ENCODE measurements around the gene CYP2S1.

Gene CYP2S1

DNA sequence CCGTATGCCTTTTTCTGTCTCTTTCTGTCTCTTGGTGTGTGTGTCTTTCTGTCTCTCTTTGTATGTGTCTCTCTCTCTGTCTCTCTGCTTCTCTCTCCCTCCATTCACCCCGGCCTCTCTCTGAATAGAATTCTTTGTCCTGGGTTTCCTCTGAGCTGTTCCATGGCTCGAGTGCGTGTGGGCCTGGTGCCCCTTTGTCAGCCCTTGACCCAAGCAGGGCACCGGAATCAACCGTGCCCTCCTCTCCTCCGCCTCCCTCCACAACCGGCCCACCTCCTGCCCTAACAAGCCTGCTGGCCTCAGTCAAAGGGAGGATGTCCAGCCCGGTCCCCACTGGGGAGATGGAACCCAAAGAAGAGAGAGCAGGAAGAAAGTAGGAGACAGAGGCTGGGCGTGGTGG lies 29.2 kb downstream of the CYP2S1 start:
- no peak for DNase-seq (ENCODE audit: low read depth)
- H3K4me3 ChIP-seq (ENCODE audit: low read length): peak overlapping the region; percentile 8
- TF ChIP-seq, protein P1, sequence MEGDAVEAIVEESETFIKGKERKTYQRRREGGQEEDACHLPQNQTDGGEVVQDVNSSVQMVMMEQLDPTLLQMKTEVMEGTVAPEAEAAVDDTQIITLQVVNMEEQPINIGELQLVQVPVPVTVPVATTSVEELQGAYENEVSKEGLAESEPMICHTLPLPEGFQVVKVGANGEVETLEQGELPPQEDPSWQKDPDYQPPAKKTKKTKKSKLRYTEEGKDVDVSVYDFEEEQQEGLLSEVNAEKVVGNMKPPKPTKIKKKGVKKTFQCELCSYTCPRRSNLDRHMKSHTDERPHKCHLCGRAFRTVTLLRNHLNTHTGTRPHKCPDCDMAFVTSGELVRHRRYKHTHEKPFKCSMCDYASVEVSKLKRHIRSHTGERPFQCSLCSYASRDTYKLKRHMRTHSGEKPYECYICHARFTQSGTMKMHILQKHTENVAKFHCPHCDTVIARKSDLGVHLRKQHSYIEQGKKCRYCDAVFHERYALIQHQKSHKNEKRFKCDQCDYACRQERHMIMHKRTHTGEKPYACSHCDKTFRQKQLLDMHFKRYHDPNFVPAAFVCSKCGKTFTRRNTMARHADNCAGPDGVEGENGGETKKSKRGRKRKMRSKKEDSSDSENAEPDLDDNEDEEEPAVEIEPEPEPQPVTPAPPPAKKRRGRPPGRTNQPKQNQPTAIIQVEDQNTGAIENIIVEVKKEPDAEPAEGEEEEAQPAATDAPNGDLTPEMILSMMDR (conservative IDR thresholded peaks at IDR 0.05; ENCODE audit: low read depth, low read length): no peak

DNA sequence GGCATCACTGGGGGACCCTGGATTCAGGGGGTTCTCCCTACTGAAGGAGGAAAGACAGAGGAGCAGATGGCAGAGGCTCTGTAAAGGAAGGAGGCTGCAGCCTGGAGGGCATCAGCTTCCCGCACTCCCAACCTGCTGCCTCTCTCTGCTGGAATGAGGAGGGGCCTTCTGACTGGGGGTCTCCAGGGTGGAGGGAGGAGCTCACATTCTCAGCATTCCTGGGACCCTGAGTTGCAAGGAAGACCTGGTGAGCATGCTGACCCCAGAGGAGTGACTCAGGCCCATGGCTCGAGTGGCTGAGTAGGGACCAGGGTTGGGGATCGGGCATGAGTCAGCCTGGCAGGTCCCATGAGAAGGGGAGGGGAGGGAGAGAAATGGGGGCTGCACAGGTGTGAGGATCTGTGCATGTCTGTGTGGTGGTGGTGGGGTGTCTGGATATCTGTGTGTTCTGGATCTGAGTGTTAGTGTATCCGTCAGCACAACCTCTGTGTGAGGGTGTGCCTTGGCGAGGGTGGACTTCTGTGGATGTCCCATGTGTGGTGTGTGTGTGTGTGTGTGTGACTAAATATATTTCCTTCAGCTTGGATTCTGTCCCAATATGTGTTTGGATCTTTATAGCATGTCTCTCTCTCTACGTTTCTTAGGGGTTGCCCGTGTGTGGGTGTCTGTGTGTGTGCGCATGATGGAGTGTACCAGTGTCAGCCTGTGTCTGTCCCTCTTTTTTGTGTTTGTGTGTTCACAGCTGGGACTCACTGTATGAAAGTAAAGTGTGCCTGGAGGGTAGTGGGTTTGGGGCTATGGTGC lies 30.6 kb downstream of the CYP2S1 start:
- DNase-seq (ENCODE audit: low read depth): peak; percentile 89
- H3K4me3 ChIP-seq (ENCODE audit: low read length): peak overlapping the region; percentile 23
- TF ChIP-seq, protein P1 (conservative IDR thresholded peaks at IDR 0.05; ENCODE audit: low read depth, low read length): no peak

DNA sequence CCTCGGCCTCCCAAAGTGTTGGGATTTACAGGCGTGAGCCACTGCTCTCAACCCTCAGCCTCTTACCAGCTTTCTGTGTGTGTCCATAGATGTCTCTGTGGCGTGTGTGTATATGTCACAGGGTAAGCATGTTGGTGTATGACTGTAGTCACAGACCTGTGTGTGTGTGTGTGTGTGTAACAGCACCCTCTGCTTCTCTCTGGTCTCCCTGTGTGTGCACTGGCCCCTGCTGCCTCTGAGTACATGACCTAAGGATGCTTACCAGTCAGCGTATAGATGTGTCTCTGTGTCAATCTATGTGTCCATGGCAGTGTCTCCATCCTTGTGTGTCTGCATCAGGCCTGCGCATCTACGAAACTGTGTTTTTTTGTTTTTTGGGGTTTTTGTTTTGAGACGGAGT lies 31.6 kb downstream of the CYP2S1 start:
- H3K4me3 ChIP-seq (ENCODE audit: low read length): no peak overlapping the region
- DNase-seq (ENCODE audit: low read depth): no peak
- TF ChIP-seq, protein P1 (conservative IDR thresholded peaks at IDR 0.05; ENCODE audit: low read depth, low read length): no peak

- peak; percentile 95 for DNase-seq (ENCODE audit: low read depth)
- TF ChIP-seq, protein P1 (conservative IDR thresholded peaks at IDR 0.05; ENCODE audit: low read depth, low read length): no peak
- H3K4me3 ChIP-seq (ENCODE audit: low read length): peak overlapping the region; percentile 14
Observed at GRCh38 chr19:41225238-41226052, 32.4 kb downstream of the CYP2S1 start.

DNA sequence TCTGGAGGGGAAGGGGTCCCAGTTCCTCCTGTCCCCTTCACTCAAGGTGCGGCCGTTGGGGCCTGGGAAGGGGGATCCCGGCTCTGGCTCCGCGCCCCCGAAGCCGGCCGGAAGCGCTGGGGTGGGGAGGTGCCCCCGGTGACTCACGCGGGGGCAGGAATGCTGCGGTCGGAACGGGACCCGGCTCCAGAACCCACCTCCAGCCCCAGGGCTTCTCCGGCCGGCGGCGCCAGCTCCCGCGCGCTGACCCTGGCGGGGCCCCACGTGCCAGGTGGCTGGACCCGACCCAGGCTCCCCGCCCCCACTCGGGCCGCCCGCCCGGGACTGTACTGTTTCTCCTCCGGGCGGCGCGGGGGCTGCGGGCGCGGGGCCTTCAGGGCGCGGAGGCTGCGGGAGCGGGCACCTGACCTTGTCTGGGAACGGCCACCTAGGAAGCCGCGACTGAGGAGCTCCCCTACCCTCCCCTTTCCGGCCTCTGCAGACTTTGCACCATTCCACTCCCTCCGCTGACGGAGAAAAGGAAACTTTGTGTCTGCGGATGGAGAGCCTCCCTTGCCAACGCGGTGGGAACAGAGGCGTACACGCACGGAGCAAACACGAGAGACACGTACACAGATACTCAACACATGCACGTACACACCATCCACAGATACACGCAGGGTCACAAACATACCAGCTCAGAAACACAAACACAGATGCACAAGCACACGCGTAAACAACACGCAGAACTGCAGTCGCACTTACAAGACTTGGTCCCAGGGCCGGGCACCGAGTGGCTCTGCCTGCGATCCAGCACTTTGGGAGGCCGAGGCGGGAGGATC lies 33.2 kb downstream of the CYP2S1 start:
- TF ChIP-seq, protein P1 (conservative IDR thresholded peaks at IDR 0.05; ENCODE audit: low read depth, low read length): no peak
- H3K4me3 ChIP-seq (ENCODE audit: low read length): peak overlapping the region; percentile 30
- peak; percentile 65 for DNase-seq (ENCODE audit: low read depth)

GRCh38 chr19:41226874-41227390 lies 33.9 kb downstream of the CYP2S1 start:
- TF ChIP-seq, protein P1 (conservative IDR thresholded peaks at IDR 0.05; ENCODE audit: low read depth, low read length): no peak
- DNase-seq (ENCODE audit: low read depth): no peak
- peak overlapping the region; percentile 30 for H3K4me3 ChIP-seq (ENCODE audit: low read length)
